HepG2 (cell line): Measurements from ENCODE around the gene CLIP2.

ENCODE experiments used
- LCORL ChIP-seq, 2 experiments: fragments of 450-650 bp in 1 of 2; sonication (generic) in 1 of 2; formaldehyde crosslinking in 1 of 2; IDR thresholded peaks; 2 replicates each; pipeline versions ENCODE4 v1.5.0 to v1.6.1; 2017 to 2020; ENCODE audit warnings: antibody characterized with exemption in 1 of 2, missing genetic modification reagents in 1 of 2
- NR2C2 ChIP-seq: sonication (generic); formaldehyde crosslinking; IDR thresholded peaks from 2 replicates; pipeline ENCODE4 v1.4.0; 2020; ENCODE audit warnings: missing genetic modification reagents, mild to moderate bottlenecking, moderate library complexity, borderline replicate concordance
- POLR2AphosphoS5 ChIP-seq: IDR thresholded peaks from 2 replicates; pipeline ENCODE4 v1.6.1; 2012; ENCODE audit warnings: low read depth, low read length
- ZNF543 ChIP-seq: sonication (generic); formaldehyde crosslinking; IDR thresholded peaks from 2 replicates; pipeline ENCODE4 v1.4.0; 2020; ENCODE audit warnings: mild to moderate bottlenecking, missing genetic modification reagents
- TF ChIP-seq, protein P1 (sequence below): sonication (generic); formaldehyde crosslinking; IDR thresholded peaks from 2 replicates; pipeline ENCODE4 v1.8.1; 2023; ENCODE audit warnings: mild to moderate bottlenecking, inconsistent platforms, moderate library complexity, missing genetic modification reagents, borderline replicate concordance
- TF ChIP-seq, protein P2 (sequence below), 2 experiments: sonication (generic) in 1 of 2; formaldehyde crosslinking in 1 of 2; IDR thresholded peaks; 2 replicates each; pipeline versions ENCODE4 v1.4.0 to v1.6.1; 2016 to 2020; ENCODE audit warnings: borderline replicate concordance in 1 of 2, low read depth in 1 of 2, mild to moderate bottlenecking in 1 of 2, missing genetic modification reagents in 1 of 2

DNA sequence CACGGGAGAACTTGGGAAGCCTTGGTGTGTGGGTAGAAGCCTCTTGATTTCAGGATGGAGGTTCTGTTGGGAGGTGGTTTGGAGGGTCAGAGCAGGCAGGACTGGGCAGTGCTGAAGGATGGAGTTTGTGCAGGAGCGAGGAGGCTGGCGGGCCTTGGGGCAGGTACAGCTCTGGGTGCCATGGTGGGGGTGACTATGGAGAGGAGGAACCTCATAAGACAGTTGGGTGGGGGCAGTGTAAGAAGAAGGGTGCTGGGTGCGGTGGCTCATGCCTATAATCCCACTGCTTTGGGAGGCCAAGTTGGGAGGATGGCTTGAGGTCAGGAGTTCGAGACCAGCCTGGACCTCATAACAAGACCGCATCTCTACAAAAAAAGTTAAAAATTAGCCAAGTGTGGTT lies 109.8 kb downstream of the CLIP2 start:
- no peak for TF ChIP-seq POLR2AphosphoS5
- TF ChIP-seq, protein P1, sequence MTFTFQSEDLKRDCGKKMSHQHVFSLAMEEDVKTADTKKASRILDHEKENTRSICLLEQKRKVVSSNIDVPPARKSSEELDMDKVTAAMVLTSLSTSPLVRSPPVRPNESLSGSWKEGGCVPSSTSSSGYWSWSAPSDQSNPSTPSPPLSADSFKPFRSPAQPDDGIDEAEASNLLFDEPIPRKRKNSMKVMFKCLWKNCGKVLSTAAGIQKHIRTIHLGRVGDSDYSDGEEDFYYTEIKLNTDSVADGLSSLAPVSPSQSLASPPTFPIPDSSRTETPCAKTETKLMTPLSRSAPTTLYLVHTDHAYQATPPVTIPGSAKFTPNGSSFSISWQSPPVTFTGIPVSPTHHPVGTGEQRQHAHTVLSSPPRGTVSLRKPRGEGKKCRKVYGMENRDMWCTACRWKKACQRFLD: no peak
- TF ChIP-seq NR2C2: no peak
- TF ChIP-seq LCORL (IDR thresholded peaks at IDR 0.05): no peak
- no peak for TF ChIP-seq LCORL (CRISPR knock-in tag; IDR thresholded peaks at IDR 0.05)
- TF ChIP-seq ZNF543 (CRISPR knock-in tag): no peak
- TF ChIP-seq, protein P2, sequence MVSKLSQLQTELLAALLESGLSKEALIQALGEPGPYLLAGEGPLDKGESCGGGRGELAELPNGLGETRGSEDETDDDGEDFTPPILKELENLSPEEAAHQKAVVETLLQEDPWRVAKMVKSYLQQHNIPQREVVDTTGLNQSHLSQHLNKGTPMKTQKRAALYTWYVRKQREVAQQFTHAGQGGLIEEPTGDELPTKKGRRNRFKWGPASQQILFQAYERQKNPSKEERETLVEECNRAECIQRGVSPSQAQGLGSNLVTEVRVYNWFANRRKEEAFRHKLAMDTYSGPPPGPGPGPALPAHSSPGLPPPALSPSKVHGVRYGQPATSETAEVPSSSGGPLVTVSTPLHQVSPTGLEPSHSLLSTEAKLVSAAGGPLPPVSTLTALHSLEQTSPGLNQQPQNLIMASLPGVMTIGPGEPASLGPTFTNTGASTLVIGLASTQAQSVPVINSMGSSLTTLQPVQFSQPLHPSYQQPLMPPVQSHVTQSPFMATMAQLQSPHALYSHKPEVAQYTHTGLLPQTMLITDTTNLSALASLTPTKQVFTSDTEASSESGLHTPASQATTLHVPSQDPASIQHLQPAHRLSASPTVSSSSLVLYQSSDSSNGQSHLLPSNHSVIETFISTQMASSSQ (IDR thresholded peaks at IDR 0.05; ENCODE audit: low read depth): no peak
- TF ChIP-seq, protein P2 (CRISPR knock-in tag; IDR thresholded peaks at IDR 0.05; ENCODE audit: borderline replicate concordance): no peak
